ENCODE measurements around the gene SLC4A5. TPM values are rescaled to one million over a fixed set of nuclear protein-coding genes. Genes with fewer than 3 reads are reported as not detected.

The SLC4A5 gene
- total RNA-seq (1 to 10 TPM in 3 of 5 donors, under 1 TPM in 1, not detected in 1; 0.58 to 4.8 (median 3.2) TPM), polyA plus RNA-seq (under 1 TPM; 0.12 to 0.46 (median 0.38) TPM)
- long read RNA-seq, donor 1 = 0 reads
- long read RNA-seq, donor 2 = 0 reads
- long read RNA-seq, donor 3 = 0 reads
- long read RNA-seq, donor 4 = 0 reads
- long read RNA-seq, donor 5 = 0 reads
- long read RNA-seq, donor 6 = 0 reads
- long read RNA-seq, donor 7 = 0 reads
- long read RNA-seq, donor 8 = 0 reads
- long read RNA-seq, donor 9 = 0 reads
- long read RNA-seq, donor 10 = 0 reads

GRCh38 chr2:74343316-74343715 lies at the start of gene SLC4A5:
Gene SLC4A5 (minus strand): TSS chr2:74343416. CDS start chr2:74315023, 28,393 bp downstream.
- H3K27ac ChIP-seq = no peak within 1 kb of the TSS
- H3K36me3 ChIP-seq = no peaks in the 10 kb centered on the region
- TF ChIP-seq POLR2AphosphoS5 (IDR thresholded peaks at IDR 0.05) = no peak
- TF ChIP-seq CTCF (IDR thresholded peaks at IDR 0.05) = no peak
- no peak for DNase-seq
- no peaks in the 10 kb centered on the region for H3K27me3 ChIP-seq
- intact Hi-C loops (cut with DNase I; ENCODE audit: low total_unique reads) = no loop called here
- no peaks in the 10 kb centered on the region for H3K4me1 ChIP-seq
- WGBS, 5 donors = 61 to 74% (median 71%) methylated on average over 2 of the region's 2 CpGs
- no peaks in the 10 kb centered on the region for H3K9me3 ChIP-seq
- no peak within 1 kb of the TSS for H3K4me3 ChIP-seq

- H3K27me3 ChIP-seq = no peaks in the 10 kb centered on the region
- H3K4me1 ChIP-seq = peaks cover 14 to 44% (median 40%) of the 10 kb centered on the region in 4 donors
- no peak for TF ChIP-seq CTCF (IDR thresholded peaks at IDR 0.05)
- no peak for TF ChIP-seq POLR2A (IDR thresholded peaks at IDR 0.05)
- TF ChIP-seq EP300 (IDR thresholded peaks at IDR 0.05) = no peak
- TF ChIP-seq POLR2AphosphoS5 (IDR thresholded peaks at IDR 0.05) = no peak
- H3K27ac ChIP-seq = peak overlapping the region in 1 of 5 donors; percentile 97
- peak overlapping the region in 2 of 4 donors; percentile 89 to 97 for H3K4me3 ChIP-seq
- 70 to 74% (median 71%) methylated on average over 13 of the region's 13 CpGs for WGBS, 5 donors
- H3K9me3 ChIP-seq = no peaks in the 10 kb centered on the region
- no peak for DNase-seq
- H3K36me3 ChIP-seq = no peaks in the 10 kb centered on the region
- intact Hi-C loops (cut with DNase I; ENCODE audit: low total_unique reads) = no loop called here
These were observed 49.2 kb upstream of the SLC4A5 start for GRCh38 chr2:74392449-74392743.

- peak overlapping the region; percentile 90 to 97 (median 92) for H3K27ac ChIP-seq
- TF ChIP-seq POLR2A (IDR thresholded peaks at IDR 0.05) (no peak), EP300 (IDR thresholded peaks at IDR 0.05) (no peak), CTCF (IDR thresholded peaks at IDR 0.05) (peak in 5 of 7 experiments; percentile 95 to 99 (median 97)), POLR2AphosphoS5 (IDR thresholded peaks at IDR 0.05) (peak in 2 of 3 donors; percentile 76 to 82)
- WGBS, 5 donors = 1 to 3% (median 2%) methylated on average over 39 to 62 of the region's 62 CpGs
- H3K9me3 ChIP-seq = no peaks in the 10 kb centered on the region
- intact Hi-C loops (cut with DNase I; ENCODE audit: low total_unique reads) = no loop called here
- DNase-seq = peak; percentile 94 to 97
- peaks cover 14 to 50% (median 42%) of the 10 kb centered on the region in 4 donors for H3K4me1 ChIP-seq
- H3K36me3 ChIP-seq = no peaks in the 10 kb centered on the region
- H3K4me3 ChIP-seq = peak overlapping the region; percentile 89 to 97 (median 92)
- no peaks in the 10 kb centered on the region for H3K27me3 ChIP-seq
These were observed 48.6 kb upstream of the SLC4A5 start for GRCh38 chr2:74391580-74392448.

GRCh38 chr2:74391209-74391579 lies 48.0 kb upstream of the SLC4A5 start:
- Histone ChIP-seq H3K4me3 (peak overlapping the region; percentile 89 to 97 (median 92)), H3K27ac (peak overlapping the region; percentile 90 to 97 (median 92)), H3K9me3 (no peaks in the 10 kb centered on the region), H3K27me3 (no peaks in the 10 kb centered on the region), H3K36me3 (no peaks in the 10 kb centered on the region), H3K4me1 (peaks cover 14 to 56% (median 42%) of the 10 kb centered on the region in 4 donors)
- WGBS, 5 donors = 0 to 2% (median 1%) methylated on average over 11 of the region's 11 CpGs
- peak in 1 of 7 experiments; percentile 7 for TF ChIP-seq CTCF (IDR thresholded peaks at IDR 0.05)
- no peak for TF ChIP-seq POLR2AphosphoS5 (IDR thresholded peaks at IDR 0.05)
- TF ChIP-seq POLR2A (IDR thresholded peaks at IDR 0.05) = no peak
- DNase-seq = no peak
- intact Hi-C loops (cut with DNase I; ENCODE audit: low total_unique reads) = no loop called here
